ENCODE data around the gene SLC35F3.

The SLC35F3 gene

DNA sequence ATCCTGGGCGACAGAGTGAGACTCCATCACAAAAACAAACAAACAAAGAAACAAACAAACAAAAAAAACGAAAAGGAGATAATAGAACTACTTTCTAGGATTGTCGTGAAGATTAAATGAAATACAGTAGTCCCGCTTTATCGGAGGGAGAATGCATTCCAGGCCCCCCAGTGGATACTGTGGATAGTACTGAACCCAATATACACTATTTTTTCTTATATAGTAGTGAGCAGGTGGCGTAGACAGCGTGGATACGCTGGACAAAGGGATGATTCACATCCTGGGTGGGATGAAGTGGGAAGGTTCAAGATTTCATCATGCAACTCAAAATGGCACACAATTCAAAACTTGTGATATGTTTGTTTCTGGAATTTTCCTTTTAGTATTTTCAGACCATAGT, 8.0 kb downstream of the SLC35F3 start:
- no peak for DNase-seq (ENCODE audit: low read depth)

DNA sequence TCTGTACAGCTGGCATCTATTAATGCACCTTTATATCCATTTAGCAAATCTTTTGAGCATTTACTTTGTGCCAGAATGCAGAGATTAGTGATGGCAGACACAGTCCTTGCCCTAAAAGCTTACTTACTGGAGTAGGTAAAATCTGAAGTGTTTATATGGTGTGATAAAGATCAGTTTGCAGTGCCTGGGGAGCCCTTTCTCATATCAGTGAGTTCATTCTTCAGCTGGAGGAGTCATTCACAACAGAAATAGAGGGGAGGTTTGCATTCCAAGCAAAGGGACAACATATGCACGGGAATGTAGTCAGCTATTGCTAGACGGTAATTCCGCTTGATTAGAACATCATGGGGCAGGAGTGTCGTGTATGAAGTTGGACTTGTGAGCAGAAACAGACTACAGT, 8.4 kb downstream of the SLC35F3 start:
- DNase-seq (ENCODE audit: low read depth) = no peak

DNA sequence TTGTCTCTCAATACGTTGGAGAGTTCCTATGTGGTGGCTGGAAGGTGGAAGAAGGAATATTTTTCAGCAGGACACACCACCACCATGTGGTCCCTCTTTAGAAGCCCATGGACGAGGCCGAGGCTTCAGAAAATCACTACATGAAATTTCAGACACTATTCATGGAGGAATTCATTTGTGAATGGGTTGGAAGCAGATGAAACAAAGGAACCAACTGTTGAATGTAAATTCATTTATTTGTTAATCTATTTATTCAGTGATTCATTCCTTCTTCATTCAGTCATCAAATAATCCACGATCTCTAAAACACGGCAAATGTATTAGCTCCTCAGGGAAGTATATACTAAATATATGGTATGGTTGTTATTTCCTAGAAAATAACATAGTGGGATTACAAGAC, 12.2 kb downstream of the SLC35F3 start:
- DNase-seq (ENCODE audit: low read depth) = no peak

DNA sequence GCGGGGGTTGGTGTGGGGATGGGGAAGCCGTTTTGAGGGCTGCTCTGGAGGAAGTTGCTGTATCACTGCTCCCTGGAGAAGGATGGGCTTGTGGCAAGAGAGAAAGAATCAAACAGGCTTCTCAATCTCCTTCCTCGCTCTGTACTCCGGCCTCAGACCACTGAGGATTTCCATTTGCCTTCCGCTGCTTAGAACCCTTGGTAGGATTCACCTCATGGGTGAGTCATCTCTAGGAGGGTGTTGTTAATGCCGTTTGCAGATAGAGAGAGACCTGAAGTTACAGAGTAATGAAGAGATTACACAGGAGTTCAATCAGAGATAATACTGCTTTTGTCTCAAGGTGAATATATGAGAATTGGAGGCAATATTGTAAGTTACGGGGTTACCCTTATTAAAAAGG, 15.3 kb downstream of the SLC35F3 start:
- no peak for DNase-seq (ENCODE audit: low read depth)

DNA sequence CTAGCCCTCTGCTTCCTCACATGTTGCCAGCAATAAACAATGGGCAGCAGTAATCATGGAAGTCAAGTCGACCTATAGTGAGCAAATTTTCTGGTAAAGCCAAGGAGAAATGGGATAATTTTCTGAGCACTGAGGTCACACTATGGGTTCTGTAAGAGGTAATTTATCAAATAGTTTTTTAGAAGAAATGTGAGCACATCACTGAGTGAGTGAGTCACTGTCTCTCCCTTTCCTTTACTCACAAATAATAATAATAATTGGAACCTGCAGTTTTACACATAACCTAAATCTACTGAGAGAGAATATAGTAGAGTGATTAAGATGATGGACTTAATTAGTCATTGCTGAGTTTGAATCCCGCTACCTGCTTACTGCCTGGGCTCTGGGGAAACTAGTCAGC, 23.6 kb downstream of the SLC35F3 start:
- no peak for DNase-seq (ENCODE audit: low read depth)

DNA sequence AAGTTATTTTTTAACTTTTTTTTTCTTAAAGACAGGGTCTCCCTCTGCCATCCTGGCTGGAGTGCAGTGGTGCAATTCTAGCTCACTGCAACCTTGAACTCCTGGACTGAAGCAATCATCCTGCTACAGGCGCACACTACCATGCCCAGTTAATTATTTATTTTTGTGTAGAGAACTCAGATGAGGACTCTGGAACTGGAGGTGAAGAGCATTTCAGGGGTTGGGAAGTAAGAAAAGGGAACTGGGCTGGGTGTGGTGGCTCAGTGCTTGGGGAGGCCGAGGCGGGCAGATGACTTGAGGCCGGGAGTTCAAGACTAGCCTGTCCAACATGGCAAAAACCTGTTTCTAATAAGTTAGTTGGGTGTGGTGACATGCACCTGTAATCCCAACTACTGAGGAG, 28.9 kb downstream of the SLC35F3 start:
- no peak for DNase-seq (ENCODE audit: low read depth)

DNA sequence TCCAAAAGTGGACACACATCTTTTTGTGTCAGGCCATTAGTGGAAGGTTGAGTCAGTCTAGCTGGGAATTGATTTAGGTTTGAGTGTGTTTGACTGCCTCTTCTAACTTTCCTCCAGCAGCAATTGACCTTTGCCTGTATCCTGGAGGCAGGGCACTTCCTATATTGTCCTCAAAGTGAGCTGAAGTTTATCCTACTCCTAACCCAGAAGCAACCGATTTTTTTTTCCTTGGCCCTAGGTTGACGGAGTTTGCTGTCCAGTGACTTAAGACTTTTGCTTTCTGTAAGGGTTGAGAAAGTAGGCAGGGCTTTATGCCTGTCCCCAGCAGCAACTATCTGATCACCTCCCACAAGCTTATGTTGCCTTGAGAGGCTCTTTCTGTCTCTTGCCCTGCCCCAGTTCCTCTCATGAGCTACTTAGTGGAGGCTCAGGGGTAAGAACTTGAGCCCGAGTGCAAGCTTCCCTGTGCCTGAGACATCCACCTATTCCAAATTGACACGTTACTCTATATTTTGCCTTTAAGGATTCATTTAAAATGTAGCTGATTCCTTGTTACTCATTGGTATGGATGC, 30.9 kb downstream of the SLC35F3 start:
- DNase-seq (ENCODE audit: low read depth) = no peak

DNA sequence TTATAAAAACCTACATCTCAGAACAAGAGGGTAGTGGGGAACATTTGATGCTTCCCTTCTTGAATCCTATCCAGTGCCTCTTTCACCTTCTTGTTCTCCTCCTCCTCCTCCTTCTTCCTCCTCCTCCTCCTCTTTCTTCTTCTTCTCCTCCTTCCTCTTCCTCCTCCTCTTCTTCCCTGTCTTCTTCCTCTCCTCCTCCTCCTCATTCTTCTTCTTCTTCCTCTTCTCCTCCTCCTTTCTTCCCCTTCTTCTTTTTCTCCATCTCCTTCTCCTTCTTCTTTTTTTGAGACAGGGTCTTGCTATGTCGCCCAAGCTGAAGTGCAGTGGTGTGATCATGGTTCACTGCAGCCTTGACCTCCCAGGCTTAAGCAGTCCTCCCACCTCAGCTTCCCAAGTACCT, 31.9 kb downstream of the SLC35F3 start:
- no peak for DNase-seq (ENCODE audit: low read depth)

DNA sequence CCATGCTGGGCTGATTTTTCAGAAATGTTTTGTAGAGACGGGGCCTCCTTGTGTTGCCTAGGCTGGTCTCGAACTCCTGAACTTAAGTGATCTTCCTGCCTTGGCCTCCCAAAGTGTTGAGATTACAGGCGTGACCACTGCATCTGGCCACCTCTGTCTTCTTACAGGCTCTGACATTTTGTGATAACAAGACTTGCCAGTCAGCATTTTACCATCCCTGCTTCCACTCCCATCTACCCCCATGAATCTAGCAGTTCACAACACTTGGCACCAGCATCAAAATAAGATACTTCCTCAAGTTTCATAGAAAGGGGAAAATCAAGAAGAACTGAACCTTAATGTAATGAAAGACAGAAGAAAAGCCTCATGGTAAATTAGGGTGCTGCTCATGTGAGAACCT, 32.4 kb downstream of the SLC35F3 start:
- DNase-seq (ENCODE audit: low read depth) = no peak

DNA sequence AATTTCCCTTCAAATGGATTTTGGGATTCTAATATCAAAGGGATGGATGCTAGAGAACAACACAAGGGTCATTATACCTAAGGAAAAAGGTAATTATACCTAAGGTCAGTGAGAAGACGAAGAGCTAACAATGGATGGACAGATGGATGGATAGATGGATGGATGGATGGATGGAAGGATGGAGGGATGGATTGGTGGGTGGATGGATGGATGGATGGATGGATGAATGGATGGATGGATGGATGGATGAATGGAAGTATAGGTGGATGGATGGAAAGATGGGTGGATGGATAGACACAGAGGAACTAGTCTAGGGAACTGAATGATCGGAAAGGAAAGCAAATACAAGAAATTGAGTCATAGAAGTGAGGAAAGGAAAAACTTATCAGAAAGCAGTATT, 34.0 kb downstream of the SLC35F3 start:
- no peak for DNase-seq (ENCODE audit: low read depth)

DNA sequence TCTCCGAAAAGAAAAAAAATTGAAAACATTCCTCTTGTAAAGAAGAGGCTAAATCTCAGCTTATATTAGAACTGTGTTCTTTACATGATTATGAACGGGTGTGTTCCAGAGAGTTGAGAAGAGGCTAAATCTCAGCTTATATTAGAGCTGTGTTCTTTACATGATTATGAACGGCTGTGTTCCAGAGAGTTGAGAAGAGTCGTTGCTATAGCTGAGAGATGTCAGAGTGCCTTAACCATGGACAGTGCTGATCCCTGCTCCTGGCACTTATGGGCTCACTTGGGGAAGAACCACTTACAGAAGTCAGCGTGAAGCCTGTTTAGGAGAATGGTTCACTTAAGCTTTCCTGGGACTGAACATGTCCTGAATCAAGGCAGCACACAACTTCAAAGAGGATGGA, 35.0 kb downstream of the SLC35F3 start:
- no peak for DNase-seq (ENCODE audit: low read depth)

DNA sequence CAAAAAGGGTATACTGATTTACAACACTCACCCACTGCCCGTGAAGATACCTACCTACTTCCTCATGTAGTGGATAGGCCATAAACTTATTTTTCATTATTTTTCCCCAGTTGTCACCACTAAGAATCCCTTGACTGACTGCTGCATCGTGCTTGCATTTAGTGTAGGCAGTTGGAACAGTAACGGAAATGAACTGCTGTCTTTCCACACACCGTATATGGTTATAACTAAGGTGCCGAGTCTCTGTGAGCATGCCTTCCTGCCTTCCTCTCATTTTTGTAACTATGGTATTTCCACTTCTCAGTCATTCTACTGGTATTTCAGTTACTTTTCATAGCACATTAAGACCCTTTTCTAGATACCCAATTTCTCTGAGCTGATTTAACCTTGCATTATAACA, 36.4 kb downstream of the SLC35F3 start:
- DNase-seq (ENCODE audit: low read depth) = no peak

DNA sequence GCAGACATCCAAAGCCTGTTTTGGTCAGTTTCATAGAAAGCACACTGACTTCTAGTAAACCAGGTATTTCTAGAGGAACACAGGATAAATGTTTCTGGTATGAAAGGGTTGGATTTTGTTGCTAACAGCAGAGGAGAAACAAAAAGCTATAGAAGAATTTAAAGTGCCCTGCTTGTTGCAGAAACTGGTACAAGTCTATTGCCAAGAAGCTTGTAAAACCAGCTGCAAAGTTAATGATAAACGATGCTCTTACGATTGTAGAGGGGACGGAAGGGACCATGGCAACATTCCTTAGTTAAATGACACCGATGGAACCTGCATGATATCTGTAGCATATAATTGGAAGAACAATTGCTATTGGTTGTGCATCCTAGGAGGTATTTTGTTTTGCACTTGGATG, 40.1 kb downstream of the SLC35F3 start:
- no peak for DNase-seq (ENCODE audit: low read depth)

DNA sequence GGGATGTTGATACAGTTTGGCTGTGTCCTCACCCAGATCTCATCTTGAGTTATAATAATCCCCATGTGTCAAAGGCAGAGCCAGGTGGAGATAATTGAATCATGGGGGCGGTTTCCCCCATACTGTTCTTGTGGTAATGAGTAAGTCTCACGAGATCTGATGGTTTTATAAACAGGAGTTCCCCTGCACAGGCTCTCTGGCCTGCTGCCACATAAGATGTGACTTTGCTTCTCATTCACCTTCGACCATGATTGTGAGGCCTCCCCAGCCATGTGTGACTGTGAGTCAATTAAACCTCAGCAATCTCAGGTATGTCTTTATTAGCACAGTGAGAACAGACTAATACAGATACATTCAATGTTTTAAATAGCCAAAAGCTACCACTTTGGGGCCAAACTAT, 41.1 kb downstream of the SLC35F3 start:
- DNase-seq (ENCODE audit: low read depth) = no peak

DNA sequence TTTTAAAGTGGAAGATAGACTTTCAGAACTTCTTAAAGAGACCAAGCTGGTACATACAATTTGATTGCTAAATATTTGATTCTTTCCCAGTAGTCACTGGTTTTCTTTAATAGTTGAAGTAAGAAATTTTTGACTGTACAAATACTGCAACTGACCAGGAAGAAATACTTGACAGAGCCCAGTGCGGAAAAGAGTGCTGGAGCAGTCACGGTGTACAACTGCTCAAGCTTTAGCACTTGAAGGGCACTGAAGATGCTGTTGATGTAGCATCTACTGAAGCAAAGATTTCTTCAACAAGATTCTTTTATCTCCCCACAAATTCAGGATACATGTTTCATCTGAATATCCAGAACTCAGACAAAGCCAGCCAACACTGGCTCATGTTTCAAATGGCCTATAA, 41.5 kb downstream of the SLC35F3 start:
- DNase-seq (ENCODE audit: low read depth) = no peak

DNA sequence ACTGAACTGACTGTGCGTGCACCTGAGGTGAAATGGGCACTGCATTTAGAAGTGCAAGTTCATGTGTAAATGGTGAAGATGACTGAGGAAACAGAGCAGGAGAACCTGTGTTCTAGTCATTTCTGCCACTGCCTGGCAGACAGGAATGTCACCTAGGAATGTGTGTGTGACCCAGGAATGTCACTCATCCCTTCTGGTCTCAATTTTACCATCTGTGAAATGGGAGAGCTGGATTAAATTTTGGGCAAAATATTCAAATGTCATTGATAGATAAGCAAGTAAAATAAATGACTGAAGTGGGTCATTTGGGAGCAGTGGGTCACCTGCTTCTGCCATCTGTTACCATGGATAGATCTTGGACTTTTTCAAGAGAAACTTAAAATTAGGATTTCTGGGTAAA, 42.2 kb downstream of the SLC35F3 start:
- no peak for DNase-seq (ENCODE audit: low read depth)

DNA sequence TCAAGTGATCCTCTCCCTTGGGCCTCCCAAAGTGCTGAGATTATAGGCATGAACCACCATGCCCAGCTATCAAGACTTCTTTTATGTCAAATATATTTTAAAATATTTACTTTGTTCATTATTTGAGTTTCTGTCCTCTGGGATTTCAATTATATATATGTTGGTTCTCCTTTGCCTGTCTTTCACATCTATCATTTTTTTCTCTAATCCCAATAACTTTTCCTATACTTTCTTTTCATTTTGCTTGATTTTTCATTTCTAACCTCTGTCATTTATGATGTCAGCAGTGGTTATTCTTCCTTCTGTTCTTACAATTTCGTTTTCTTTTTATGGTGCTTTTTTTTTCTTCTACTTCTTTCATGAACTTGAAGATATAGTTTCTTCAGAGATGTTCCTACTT, 47.3 kb downstream of the SLC35F3 start:
- DNase-seq (ENCODE audit: low read depth) = no peak

DNA sequence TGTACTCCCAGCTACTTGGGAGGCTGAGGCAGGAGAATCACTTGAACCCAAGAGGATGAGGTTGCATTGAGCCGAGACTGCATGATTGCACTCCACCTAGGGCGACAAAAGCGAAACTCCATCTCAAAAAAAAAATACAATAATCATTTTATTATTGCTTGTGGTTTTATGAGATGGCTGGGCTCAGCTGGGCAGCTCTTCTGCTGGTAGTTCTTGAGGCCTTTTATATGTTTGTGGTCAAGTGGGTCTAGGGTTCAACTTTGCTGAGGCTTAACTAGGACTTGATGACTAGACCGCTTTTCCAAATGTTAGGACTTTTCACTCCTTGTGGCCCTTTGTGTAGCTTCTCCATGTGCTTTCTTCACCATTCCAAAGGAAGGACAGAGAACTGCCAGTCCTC, 53.2 kb downstream of the SLC35F3 start:
- DNase-seq (ENCODE audit: low read depth) = no peak

DNA sequence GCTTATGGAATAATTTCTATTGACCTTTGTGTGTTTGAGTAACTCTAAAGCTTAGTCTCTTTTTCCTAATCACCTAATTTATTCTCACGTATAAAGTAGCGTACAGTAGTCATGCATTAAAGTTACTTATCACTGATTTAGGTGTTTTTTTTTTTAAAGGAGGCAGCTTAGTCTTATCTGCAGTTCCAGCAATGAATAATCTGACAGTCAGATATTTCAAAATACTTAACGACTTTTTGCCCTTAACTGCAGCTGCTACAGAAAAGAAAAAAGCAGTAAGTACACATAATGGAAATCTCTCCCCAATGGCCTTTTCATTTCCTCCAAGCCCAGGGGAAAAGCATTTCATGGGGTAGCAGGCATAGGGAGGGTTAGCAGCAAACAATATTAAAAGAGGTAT, 54.6 kb downstream of the SLC35F3 start:
- no peak for DNase-seq (ENCODE audit: low read depth)

DNA sequence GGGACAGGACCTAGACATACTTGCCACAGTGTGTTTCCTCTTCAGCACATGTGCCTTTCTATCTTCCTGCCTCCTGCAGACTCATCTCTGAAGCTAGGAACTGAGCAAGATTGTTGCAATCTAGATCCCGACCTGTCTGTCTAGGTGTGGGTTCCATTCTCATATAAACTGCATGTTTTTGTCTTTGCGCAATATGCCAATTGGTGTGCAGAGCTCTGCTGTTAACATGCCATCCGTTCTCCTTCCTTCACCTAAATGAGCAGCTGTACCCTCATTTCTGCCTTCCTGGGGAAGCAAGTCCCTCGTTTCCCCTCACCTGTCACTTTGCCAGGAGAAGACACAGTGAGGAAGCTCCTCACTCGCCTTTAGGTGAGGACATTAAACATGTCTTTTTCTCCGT, 55.5 kb downstream of the SLC35F3 start:
- DNase-seq (ENCODE audit: low read depth) = no peak

DNA sequence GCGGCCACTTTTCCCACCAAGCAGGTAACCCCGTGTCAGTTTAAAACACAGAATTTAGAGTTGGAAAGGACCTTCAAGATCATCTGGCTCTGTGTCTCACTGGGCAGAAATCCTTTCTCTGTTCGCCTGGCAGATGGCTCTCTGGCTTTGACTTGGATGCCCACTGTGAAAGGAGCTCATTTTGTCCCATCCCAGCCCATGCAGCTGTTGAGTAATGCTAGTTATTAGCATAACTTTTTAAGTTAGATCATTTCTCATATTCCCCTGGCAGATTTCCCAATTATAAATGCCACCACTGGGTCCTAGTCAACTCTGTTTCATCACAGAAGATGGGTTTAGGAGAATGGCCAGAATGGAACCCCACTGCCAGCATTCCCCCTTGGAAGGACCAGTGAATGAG, 55.9 kb downstream of the SLC35F3 start:
- DNase-seq (ENCODE audit: low read depth) = no peak

DNA sequence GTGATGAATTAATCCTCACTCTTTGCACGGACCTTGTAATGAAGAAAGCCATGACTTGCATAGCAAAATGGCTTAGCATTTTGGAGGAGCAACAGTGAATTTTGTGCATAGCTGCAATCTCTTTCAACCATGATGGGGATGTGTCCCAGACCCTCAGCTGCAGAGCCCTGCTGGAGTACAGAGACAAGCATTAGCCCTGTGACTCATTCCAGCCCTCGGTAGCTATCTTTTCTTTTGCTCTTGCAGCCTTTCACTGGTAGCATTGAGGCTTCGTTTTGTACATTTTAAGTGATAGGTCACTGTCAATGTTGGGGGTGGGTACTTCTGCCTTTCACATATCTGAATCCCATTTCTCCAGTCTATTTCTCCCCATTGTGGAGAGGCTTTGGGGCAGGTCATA, 58.4 kb downstream of the SLC35F3 start:
- no peak for DNase-seq (ENCODE audit: low read depth)

DNA sequence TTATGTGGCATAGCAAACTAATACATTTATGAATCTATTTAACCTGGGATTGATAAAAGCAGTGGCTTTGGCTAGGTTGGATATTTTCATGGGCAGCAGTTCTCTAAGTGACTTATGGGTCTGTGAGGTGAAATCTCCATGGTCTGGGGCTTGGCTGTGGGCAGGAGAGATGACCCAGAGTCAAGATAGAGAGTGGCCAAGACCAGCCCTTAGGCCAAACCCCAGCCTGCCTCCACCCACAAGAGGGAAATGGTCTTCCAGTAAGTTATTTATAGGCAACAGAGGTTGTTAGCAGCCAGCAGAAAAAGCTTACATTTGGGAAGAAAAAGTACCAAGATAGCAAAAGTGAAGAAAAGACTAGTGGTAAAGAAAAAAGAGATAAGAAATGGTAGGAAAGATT, 61.4 kb downstream of the SLC35F3 start:
- DNase-seq (ENCODE audit: low read depth) = no peak

DNA sequence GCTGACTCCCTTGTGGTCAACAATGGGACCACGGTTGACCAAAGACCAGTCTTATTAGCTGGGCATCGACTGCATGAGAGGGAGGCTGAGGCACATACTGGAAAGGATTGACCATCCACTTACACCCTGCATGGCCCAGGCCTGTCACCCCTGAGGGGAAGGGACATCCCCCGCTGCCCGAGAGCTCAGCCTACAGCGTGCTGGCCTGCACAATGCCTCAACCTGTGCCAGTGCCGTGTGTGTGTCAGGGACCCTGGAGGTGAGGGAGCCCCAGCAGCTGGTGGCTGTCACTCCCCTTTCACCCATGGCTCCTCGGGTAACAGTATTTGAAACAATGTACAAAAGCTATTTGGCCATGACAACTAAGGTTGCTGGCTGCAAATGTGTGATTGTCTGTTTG, 67.3 kb downstream of the SLC35F3 start:
- no peak for DNase-seq (ENCODE audit: low read depth)

DNA sequence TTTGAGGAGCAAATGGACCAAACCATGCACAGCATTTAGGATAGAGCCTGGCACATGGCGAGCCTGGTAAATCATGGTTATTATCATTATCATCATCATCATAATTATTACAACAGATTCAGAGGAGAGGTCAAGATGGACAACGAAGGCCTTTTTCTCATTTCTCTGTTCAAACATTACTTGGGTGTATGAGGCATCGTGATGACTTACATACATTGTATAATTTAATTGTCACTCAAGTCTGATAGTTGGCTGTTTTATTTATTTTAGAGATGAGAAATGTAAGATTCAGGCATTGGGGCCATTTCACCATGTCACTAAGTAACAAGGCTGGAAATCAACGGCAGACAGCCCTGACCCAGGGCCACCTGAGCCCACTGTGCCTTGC, 68.1 kb downstream of the SLC35F3 start:
- no peak for DNase-seq (ENCODE audit: low read depth)
